CD14-positive monocyte (primary cell): ENCODE results near the gene NEUROD2. TPM values are rescaled to one million over a fixed set of nuclear protein-coding genes. Genes with fewer than 3 reads are reported as not detected.

ENCODE experiments used
- DNase-seq, 3 donors: peaks; one replicate each; pipeline ENCODE4 v3.0.0-alpha.2; 2011 to 2022
- H2AFZ ChIP-seq: 2 replicates; pipeline ENCODE4 v1.6.0; 2012; ENCODE audit warnings: mild to moderate bottlenecking, low read depth, low read length, inconsistent platforms; ENCODE audit not compliant: insufficient read depth, poor library complexity, severe bottlenecking
- H3K27ac ChIP-seq, 2 donors: 1 replicate in 1 of 2; 2 replicates in 1 of 2; pipeline ENCODE4 v1.5.1; 2012 to 2013; ENCODE audit warnings: low read length in 2 of 2, control low read depth in 1 of 2, inconsistent platforms in 1 of 2, low read depth in 1 of 2, mild to moderate bottlenecking in 1 of 2
- H3K27me3 ChIP-seq, 2 donors: one replicate each; pipeline versions ENCODE4 v1.6.0 to v1.6.1; 2011 to 2013; ENCODE audit warnings: low read length in 2 of 2; ENCODE audit not compliant: control insufficient read depth in 2 of 2, insufficient read depth in 2 of 2
- H3K36me3 ChIP-seq, 2 donors: replicated peaks in 1 of 2; 1 replicate in 1 of 2; 2 replicates in 1 of 2; pipeline versions ENCODE4 v1.5.1 to v1.6.1; 2012 to 2013; ENCODE audit warnings: low read length in 2 of 2, control low read depth in 1 of 2, inconsistent platforms in 1 of 2, mild to moderate bottlenecking in 1 of 2; ENCODE audit not compliant: insufficient read depth in 2 of 2, control insufficient read depth in 1 of 2
- H3K4me1 ChIP-seq, 2 donors: 1 replicate in 1 of 2; 2 replicates in 1 of 2; pipeline versions ENCODE4 v1.5.1 to v1.6.1; 2012 to 2013; ENCODE audit warnings: low read length in 2 of 2, control low read depth in 1 of 2, inconsistent platforms in 1 of 2, mild to moderate bottlenecking in 1 of 2, moderate library complexity in 1 of 2; ENCODE audit not compliant: insufficient read depth in 2 of 2, control insufficient read depth in 1 of 2
- H3K4me2 ChIP-seq: replicated peaks from 2 replicates; pipeline ENCODE3; 2012; ENCODE audit warnings: low read length, moderate library complexity, mild to moderate bottlenecking; ENCODE audit not compliant: poor library complexity, severe bottlenecking; ENCODE audit errors: extremely low read depth
- H3K4me3 ChIP-seq, 3 experiments: fragments of 200-600 bp in 1 of 3; sonication (generic) in 1 of 3; replicated peaks in 1 of 3; 1 replicate in 2 of 3; 2 replicates in 1 of 3; pipeline ENCODE4 v1.5.1; 2011 to 2013; ENCODE audit warnings: low read length in 3 of 3, mild to moderate bottlenecking in 3 of 3, control low read depth in 2 of 3, low read depth in 2 of 3, inconsistent platforms in 1 of 3, moderate library complexity in 1 of 3
- H3K79me2 ChIP-seq: 2 replicates; pipeline ENCODE4 v1.6.0; 2012; ENCODE audit warnings: mild to moderate bottlenecking, control low read depth, inconsistent platforms, low read length, moderate library complexity; ENCODE audit not compliant: insufficient read depth
- H3K9ac ChIP-seq: 2 replicates; pipeline ENCODE4 v1.6.0; 2017; ENCODE audit warnings: low read length, mild to moderate bottlenecking; ENCODE audit not compliant: insufficient read depth, poor library complexity, severe bottlenecking
- H3K9me3 ChIP-seq, 2 donors: replicated peaks in 1 of 2; 1 replicate in 1 of 2; 2 replicates in 1 of 2; pipeline versions ENCODE4 v1.5.1 to v1.6.1; 2012 to 2013; ENCODE audit warnings: low read length in 2 of 2, control low read depth in 1 of 2; ENCODE audit not compliant: control insufficient read depth in 1 of 2, insufficient read depth in 1 of 2
- H4K20me1 ChIP-seq: 2 replicates; pipeline ENCODE4 v1.6.0; 2012; ENCODE audit warnings: mild to moderate bottlenecking, low read length, control low read depth, moderate library complexity; ENCODE audit not compliant: insufficient read depth
- H3K27ac Mint-ChIP-seq, 7 donors: one replicate each; pipeline ENCODE4 v1.8.0; 2020; ENCODE audit warnings: mild to moderate bottlenecking in 7 of 7, mixed read lengths in 7 of 7, moderate library complexity in 6 of 7, inconsistent platforms in 2 of 7
- H3K27me3 Mint-ChIP-seq, 3 donors: one replicate each; pipeline ENCODE4 v1.8.0; 2021 to 2022; ENCODE audit warnings: low read depth in 3 of 3, mild to moderate bottlenecking in 3 of 3, mixed read lengths in 3 of 3, moderate library complexity in 3 of 3, inconsistent platforms in 1 of 3
- H3K36me3 Mint-ChIP-seq, 2 donors: one replicate each; pipeline ENCODE4 v1.8.0; 2020; ENCODE audit warnings: mixed read lengths in 2 of 2, inconsistent platforms in 1 of 2, mild to moderate bottlenecking in 1 of 2
- H3K4me1 Mint-ChIP-seq: one replicate; pipeline ENCODE4 v1.8.0; 2020; ENCODE audit warnings: mild to moderate bottlenecking, mixed read lengths
- H3K4me3 Mint-ChIP-seq, 2 donors: one replicate each; pipeline ENCODE4 v1.8.0; 2020; ENCODE audit warnings: mild to moderate bottlenecking in 2 of 2, mixed read lengths in 2 of 2, moderate library complexity in 1 of 2
- H3K9me3 Mint-ChIP-seq, 7 donors: one replicate each; pipeline ENCODE4 v1.8.0; 2020 to 2022; ENCODE audit warnings: mixed read lengths in 7 of 7, mild to moderate bottlenecking in 6 of 7, moderate library complexity in 6 of 7, inconsistent platforms in 2 of 7
- WGBS: methylation state at CpG from one replicate; pipeline ENCODE4 v1.1.5; 2013; ENCODE audit warnings: missing lambda C conversion rate; ENCODE audit not compliant: insufficient coverage; 5-methylcytosine and 5-hydroxymethylcytosine counted together
- intact Hi-C, 2 donors: fragments of 100-400 bp; cut with micrococcal nuclease; formaldehyde crosslinking; loops; one replicate each; pipeline versions ENCODE4 v1.15.0 to v1.15.1; 2023
- polyA plus RNA-seq, 3 donors: library from polyadenylated mRNA; depleted of rRNA in 1 of 3; unstranded in 2 of 3; stranded (reverse) in 1 of 3; fragments of 300-500 nt in 2 of 3; fragments of >200 nt in 1 of 3; fragmentation: Illumina TruSeq in 2 of 3; gene quantifications; 1 replicate in 2 of 3; 2 replicates in 1 of 3; pipeline ENCODE4 v1.2.3, GENCODE V29; 2012 to 2021
- TF ChIP-seq, protein P1 (sequence below): fragments of 200-600 bp; IDR thresholded peaks from one replicate; pipeline ENCODE4 v1.8.0; 2022; ENCODE audit warnings: antibody characterized with exemption, mild to moderate bottlenecking

NEUROD2 gene
- polyA plus RNA-seq, 3 donors, result not detected

DNA sequence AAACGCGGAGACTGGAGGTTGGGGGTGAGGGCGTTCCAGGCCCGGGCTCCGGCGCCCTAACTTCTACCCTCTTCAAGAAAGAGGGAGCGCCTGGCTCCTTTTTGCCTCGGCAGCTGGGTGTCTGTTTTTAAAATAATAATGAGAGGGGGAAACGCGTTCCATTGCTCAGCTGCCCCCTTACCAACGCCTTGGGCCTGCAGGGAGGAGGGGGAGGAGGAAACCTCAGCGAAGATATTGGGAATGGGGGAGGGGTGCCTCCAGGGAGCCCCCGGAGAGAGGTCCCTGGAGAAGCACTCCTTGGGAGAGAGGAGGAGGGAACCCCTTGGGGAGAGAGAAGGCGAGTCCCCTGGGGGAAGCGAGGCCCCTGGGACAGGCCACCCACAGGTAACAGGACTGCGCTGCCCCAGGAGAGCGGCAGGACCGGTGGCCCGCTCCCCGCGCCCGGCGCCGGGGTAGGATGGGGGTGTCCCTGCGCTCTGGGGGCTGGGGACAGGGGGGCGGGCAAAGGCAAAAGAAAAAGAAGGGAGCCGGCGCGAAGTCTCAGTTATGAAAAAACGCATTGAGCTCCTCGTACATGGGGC is 2.7 kb downstream of the NEUROD2 start:
- H3K36me3 Mint-ChIP-seq, result peaks cover 0 to 5% of the 10 kb centered on the region in 2 donors

GRCh38 chr17:39603304-39604016 is 4.3 kb downstream of the NEUROD2 start:
- Mint-ChIP-seq H3K4me1 (peaks cover 19% of the 10 kb centered on the region), H3K27me3 (peaks cover 85 to 98% (median 96%) of the 10 kb centered on the region in 3 donors), H3K36me3 (peaks cover 0 to 5% of the 10 kb centered on the region in 2 donors), H3K27ac (no peak overlapping the region), H3K9me3 (peaks cover 0 to 32% (median 10%) of the 10 kb centered on the region in 7 donors), H3K4me3 (peak overlapping the region in 1 of 2 donors; percentile 85)
- Histone ChIP-seq H2AFZ (no peak overlapping the region), H3K4me1 (peaks cover 3 to 5% of the 10 kb centered on the region in 2 donors), H3K79me2 (no peaks in the 10 kb centered on the region), H3K27ac (no peak overlapping the region), H3K4me2 (no peak overlapping the region), H3K9me3 (peaks cover 0 to 43% of the 10 kb centered on the region in 2 donors), H3K27me3 (peaks cover 86 to 99% of the 10 kb centered on the region in 2 donors), H3K4me3 (no peak overlapping the region), H3K36me3 (no peaks in the 10 kb centered on the region), H4K20me1 (no peaks in the 10 kb centered on the region), H3K9ac (no peak overlapping the region)
- DNase-seq, result no peak
- TF ChIP-seq, protein P1, sequence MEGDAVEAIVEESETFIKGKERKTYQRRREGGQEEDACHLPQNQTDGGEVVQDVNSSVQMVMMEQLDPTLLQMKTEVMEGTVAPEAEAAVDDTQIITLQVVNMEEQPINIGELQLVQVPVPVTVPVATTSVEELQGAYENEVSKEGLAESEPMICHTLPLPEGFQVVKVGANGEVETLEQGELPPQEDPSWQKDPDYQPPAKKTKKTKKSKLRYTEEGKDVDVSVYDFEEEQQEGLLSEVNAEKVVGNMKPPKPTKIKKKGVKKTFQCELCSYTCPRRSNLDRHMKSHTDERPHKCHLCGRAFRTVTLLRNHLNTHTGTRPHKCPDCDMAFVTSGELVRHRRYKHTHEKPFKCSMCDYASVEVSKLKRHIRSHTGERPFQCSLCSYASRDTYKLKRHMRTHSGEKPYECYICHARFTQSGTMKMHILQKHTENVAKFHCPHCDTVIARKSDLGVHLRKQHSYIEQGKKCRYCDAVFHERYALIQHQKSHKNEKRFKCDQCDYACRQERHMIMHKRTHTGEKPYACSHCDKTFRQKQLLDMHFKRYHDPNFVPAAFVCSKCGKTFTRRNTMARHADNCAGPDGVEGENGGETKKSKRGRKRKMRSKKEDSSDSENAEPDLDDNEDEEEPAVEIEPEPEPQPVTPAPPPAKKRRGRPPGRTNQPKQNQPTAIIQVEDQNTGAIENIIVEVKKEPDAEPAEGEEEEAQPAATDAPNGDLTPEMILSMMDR, result no peak
- intact Hi-C loops, result loop anchor here in 1 of 2 donors (2.0 kb wide), 1 partner anchor 15 kb away; no protein-coding TSS in a partner anchor
- 6% methylated on average over 7 of the region's 14 CpGs for WGBS

More for the DNA sequence above, 2.7 kb downstream of the NEUROD2 start:
- Histone ChIP-seq H3K4me2 (no peak overlapping the region), H3K4me3 (no peak overlapping the region), H3K9ac (no peak overlapping the region), H2AFZ (no peak overlapping the region), H3K9me3 (peaks cover 0 to 38% of the 10 kb centered on the region in 2 donors), H3K79me2 (no peaks in the 10 kb centered on the region), H3K27ac (no peak overlapping the region), H3K27me3 (peaks cover 83 to 99% of the 10 kb centered on the region in 2 donors), H4K20me1 (no peaks in the 10 kb centered on the region), H3K36me3 (no peaks in the 10 kb centered on the region), H3K4me1 (peaks cover 3 to 5% of the 10 kb centered on the region in 2 donors)
- Mint-ChIP-seq H3K4me3 (peak overlapping the region; percentile 41 to 80), H3K4me1 (peaks cover 16% of the 10 kb centered on the region), H3K27ac (peak overlapping the region in 1 of 7 donors; percentile 40), H3K9me3 (peaks cover 0 to 30% (median 7%) of the 10 kb centered on the region in 7 donors), H3K27me3 (peaks cover 87 to 98% (median 95%) of the 10 kb centered on the region in 3 donors)
- WGBS, result 9% methylated on average over 23 of the region's 31 CpGs
- DNase-seq, result no peak
- TF ChIP-seq, protein P1, result no peak
- intact Hi-C loops, result no loop called here
